ENCODE results near the gene TRIO. TPM values are rescaled to one million over a fixed set of nuclear protein-coding genes. Genes with fewer than 3 reads are reported as not detected.

TRIO gene
- total RNA-seq, 1 donor from 2014 or later = 148 TPM

DNA sequence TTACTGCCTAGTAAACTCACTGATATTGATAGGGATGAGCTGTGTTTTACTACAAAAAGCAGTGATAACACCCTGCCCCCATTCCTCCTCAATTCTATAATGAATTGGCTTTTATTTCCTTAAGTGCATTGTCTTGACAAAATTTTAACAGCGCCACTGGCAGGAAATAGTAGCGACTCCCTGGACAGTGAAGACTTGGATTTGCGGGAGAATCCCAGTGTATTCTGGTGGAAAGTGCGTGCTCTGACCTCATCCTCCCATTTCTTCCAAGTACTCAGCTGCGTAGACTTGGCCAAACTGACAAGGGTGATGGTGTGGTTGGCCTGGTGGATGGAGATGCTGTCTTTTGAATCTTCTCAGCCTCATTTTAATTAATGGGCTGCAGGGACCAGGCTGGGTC is 5.3 kb downstream of the TRIO start:
- Histone ChIP-seq H3K27ac (no peak overlapping the region), H3K4me1 (peaks cover 54% of the 10 kb centered on the region), H3K27me3 (no peaks in the 10 kb centered on the region), H3K36me3 (no peaks in the 10 kb centered on the region), H3K9me3 (no peaks in the 10 kb centered on the region), H3K4me3 (no peak overlapping the region)
- DNase-seq (no peak), ATAC-seq (no peak)
- TF ChIP-seq, protein P1, sequence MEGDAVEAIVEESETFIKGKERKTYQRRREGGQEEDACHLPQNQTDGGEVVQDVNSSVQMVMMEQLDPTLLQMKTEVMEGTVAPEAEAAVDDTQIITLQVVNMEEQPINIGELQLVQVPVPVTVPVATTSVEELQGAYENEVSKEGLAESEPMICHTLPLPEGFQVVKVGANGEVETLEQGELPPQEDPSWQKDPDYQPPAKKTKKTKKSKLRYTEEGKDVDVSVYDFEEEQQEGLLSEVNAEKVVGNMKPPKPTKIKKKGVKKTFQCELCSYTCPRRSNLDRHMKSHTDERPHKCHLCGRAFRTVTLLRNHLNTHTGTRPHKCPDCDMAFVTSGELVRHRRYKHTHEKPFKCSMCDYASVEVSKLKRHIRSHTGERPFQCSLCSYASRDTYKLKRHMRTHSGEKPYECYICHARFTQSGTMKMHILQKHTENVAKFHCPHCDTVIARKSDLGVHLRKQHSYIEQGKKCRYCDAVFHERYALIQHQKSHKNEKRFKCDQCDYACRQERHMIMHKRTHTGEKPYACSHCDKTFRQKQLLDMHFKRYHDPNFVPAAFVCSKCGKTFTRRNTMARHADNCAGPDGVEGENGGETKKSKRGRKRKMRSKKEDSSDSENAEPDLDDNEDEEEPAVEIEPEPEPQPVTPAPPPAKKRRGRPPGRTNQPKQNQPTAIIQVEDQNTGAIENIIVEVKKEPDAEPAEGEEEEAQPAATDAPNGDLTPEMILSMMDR (IDR thresholded peaks at IDR 0.05) = no peak
- intact Hi-C loops (cut with DNase I) = loop anchor here (10.0 kb wide), 1 partner anchor 96 kb away; no protein-coding TSS in a partner anchor

DNA sequence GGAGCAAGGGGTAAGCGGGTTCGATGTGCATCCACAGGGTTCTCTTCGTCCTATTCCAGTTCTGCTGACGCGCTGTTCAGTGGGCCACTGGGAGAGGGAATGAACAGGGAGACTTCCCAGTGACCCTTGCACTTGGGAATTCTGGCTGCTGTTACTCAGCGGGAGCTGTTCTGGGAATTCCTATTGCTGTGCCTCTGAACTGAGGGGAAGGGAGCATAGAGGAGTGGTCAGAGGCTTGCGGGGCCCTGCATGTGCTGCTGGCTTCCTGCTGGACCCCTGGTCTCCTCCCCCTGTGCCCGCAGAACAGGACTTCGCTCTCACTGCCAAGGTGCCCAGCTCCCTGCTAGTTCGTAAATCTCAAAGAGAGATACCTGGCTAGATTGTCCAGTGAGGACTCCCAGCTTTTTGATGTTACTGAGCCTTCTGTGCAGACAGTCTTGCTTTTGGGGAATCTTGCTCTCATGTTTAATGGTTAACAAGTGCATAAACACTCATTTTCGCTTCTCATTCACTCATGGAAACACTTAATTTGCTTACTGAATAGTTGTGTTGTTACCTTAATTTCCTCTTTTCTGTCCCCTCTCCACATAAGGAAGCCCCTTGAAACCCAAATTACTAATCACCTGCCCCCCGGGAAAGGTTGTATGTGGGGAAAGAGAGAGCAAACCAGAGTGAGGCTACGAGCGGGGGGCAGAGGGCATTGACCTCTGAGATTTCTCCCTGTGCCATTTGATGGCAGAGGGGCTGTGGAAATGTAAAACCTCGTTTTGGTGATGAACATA is 5.9 kb downstream of the TRIO start:
- Histone ChIP-seq H3K4me3 (no peak overlapping the region), H3K9me3 (no peaks in the 10 kb centered on the region), H3K27ac (no peak overlapping the region), H3K27me3 (no peaks in the 10 kb centered on the region), H3K36me3 (no peaks in the 10 kb centered on the region), H3K4me1 (peaks cover 59% of the 10 kb centered on the region)
- ATAC-seq (no peak), DNase-seq (no peak)
- intact Hi-C loops (cut with DNase I) = loop anchor here (10.0 kb wide), 1 partner anchor 96 kb away; no protein-coding TSS in a partner anchor
- TF ChIP-seq, protein P1 (IDR thresholded peaks at IDR 0.05) = no peak

DNA sequence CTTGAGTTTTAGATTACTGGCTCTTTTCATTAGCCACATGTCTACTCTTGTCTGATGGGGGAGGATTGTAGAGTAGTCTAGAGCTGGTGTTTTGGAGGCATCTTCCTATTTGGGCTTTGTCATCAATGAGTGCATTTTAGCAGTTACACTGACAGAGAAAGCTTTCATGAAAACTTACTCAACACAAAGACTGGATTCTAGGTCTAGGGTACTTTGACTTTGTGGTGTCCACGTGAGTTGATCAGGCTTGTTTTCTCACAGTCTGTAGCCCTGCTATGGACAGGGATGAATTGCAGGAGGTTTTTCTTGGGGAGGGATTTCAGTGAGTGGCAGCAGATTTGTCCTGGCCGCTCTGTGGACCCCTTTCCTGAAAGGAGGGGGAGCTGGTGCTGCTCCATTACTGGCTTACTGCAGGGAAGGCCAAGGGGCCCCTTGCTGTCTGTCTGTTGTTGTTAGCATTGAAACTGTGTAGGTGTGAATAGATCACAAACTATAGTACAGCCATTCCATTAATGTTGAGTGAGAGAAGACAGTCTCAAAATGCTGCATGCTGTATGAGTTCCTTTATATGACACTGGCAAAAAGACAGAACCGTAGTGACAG is 6.6 kb downstream of the TRIO start:
- ATAC-seq (no peak), DNase-seq (no peak)
- no peak overlapping the region for H3K4me3 ChIP-seq
- H3K27me3 ChIP-seq = no peaks in the 10 kb centered on the region
- no peaks in the 10 kb centered on the region for H3K9me3 ChIP-seq
- TF ChIP-seq, protein P1 (IDR thresholded peaks at IDR 0.05) = no peak
- intact Hi-C loops (cut with DNase I) = loop anchor here (10.0 kb wide), 1 partner anchor 95 kb away; no protein-coding TSS in a partner anchor
- H3K4me1 ChIP-seq = peaks cover 66% of the 10 kb centered on the region
- H3K36me3 ChIP-seq = no peaks in the 10 kb centered on the region
- H3K27ac ChIP-seq = no peak overlapping the region

DNA sequence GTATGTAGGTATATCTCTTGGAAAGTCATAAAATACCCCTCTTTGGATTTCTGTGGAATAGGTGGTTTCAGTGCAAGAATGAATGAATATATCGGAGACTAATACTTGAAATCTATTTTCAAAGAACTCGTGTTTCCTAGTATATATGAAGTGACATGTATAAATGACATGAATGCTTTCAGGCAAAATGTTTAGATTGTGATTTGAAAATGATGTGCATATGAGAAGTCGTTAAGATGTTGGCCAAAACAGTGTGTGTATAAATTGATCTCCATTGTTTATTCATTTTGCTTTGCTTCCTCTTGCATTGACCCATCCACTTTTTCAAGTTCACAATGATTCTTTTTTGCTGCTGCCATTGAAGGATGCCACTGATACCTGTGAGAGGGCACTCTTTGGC is 8.3 kb downstream of the TRIO start:
- H3K36me3 ChIP-seq = no peaks in the 10 kb centered on the region
- H3K27me3 ChIP-seq = no peaks in the 10 kb centered on the region
- H3K27ac ChIP-seq = no peak overlapping the region
- H3K4me1 ChIP-seq = peaks cover 68% of the 10 kb centered on the region
- TF ChIP-seq, protein P1 (IDR thresholded peaks at IDR 0.05) = no peak
- H3K4me3 ChIP-seq = no peak overlapping the region
- ATAC-seq = no peak
- no peak for DNase-seq
- no peaks in the 10 kb centered on the region for H3K9me3 ChIP-seq
- intact Hi-C loops (cut with DNase I) = no loop called here

DNA sequence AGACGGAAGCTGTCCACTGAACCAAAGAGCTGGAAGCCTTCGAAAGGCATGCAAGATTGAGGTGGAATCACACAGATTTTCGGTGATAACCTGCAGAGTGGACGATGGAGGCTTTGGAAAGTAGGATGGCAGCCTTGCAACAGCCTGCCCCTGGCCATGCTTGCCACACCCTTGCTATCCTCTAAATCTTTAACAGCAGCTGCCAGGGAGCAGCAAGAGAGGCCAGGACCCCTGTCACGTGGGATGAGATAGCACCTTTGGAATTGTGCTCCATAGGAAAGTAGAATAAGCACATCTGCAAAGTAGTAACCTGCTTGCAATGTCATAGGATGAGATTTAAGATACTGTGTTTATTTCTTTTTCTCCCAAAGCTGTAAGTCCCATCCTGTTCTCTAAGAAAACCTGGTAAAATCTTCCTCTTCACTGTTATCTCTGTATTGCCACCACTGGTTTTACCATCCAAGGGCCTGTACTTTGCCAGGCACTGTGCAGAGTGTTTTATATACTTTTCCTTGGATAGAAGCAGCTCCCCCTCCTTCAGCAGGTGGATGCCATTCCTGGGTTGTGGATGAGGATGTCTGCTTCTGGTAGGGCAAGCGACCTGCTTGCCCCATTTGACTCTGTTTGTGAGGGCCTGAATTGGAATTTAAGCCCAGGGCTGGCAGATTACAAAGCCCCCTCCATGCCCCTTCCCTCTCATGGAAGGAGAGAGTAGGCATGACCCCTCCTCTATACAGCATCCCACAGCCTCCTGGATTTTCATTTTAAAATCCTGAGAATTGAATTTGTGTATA is 10.1 kb downstream of the TRIO start:
- Histone ChIP-seq H3K27me3 (no peaks in the 10 kb centered on the region), H3K4me3 (no peak overlapping the region), H3K27ac (peak overlapping the region; percentile 45), H3K4me1 (peaks cover 58% of the 10 kb centered on the region), H3K9me3 (no peaks in the 10 kb centered on the region), H3K36me3 (no peaks in the 10 kb centered on the region)
- DNase-seq (no peak), ATAC-seq (no peak)
- intact Hi-C loops (cut with DNase I) = no loop called here
- TF ChIP-seq, protein P1 (IDR thresholded peaks at IDR 0.05) = no peak

Measured in upper lobe of right lung (tissue), 1 donor.